ENCODE measurements around the gene JARID2. TPM values are rescaled to one million over a fixed set of nuclear protein-coding genes. Genes with fewer than 3 reads are reported as not detected.

The JARID2 gene
- total RNA-seq, 2 donors from 2014 or later, result 3.6 to 4.6 TPM

GRCh38 chr6:15513801-15514711, 268.2 kb downstream of the JARID2 start:
- 82 to 85% methylated on average over 18 to 21 of the region's 21 CpGs for WGBS, 2 donors
- H3K9me3 ChIP-seq, result no peaks in the 10 kb centered on the region
- no peak overlapping the region for H3K4me3 ChIP-seq
- peaks cover 0 to 12% of the 10 kb centered on the region in 2 donors for H3K36me3 ChIP-seq (replicated peaks in 1 of 2; ENCODE audit: insufficient read depth in 1 of 2, low read depth in 2 of 2)
- intact Hi-C loops (cut with DNase I), result no loop called here
- TF ChIP-seq POLR2A (IDR thresholded peaks at IDR 0.05), result no peak
- TF ChIP-seq CTCF (IDR thresholded peaks at IDR 0.05), result no peak
- DNase-seq (no peak), ATAC-seq (no peak)
- H3K4me1 ChIP-seq, result no peaks in the 10 kb centered on the region
- no peak overlapping the region for H3K27ac ChIP-seq
- no peaks in the 10 kb centered on the region for H3K27me3 ChIP-seq

- ATAC-seq, result no peak
- no peak for DNase-seq
- H3K36me3 ChIP-seq (replicated peaks in 1 of 2; ENCODE audit: insufficient read depth in 1 of 2, low read depth in 2 of 2), result peaks cover 0 to 12% of the 10 kb centered on the region in 2 donors
- WGBS, 2 donors, result 94 to 95% methylated on average over 6 of the region's 6 CpGs
- TF ChIP-seq POLR2A (IDR thresholded peaks at IDR 0.05) (no peak), CTCF (IDR thresholded peaks at IDR 0.05) (no peak)
- H3K4me1 ChIP-seq, result no peaks in the 10 kb centered on the region
- H3K9me3 ChIP-seq, result no peaks in the 10 kb centered on the region
- intact Hi-C loops (cut with DNase I), result no loop called here
- H3K27ac ChIP-seq, result no peak overlapping the region
- no peaks in the 10 kb centered on the region for H3K27me3 ChIP-seq
- H3K4me3 ChIP-seq, result no peak overlapping the region
Measured at GRCh38 chr6:15515226-15515625, 269.4 kb downstream of the JARID2 start.

GRCh38 chr6:15515660-15516375, 269.9 kb downstream of the JARID2 start:
- no peak for ATAC-seq
- TF ChIP-seq CTCF (IDR thresholded peaks at IDR 0.05) (no peak), POLR2A (IDR thresholded peaks at IDR 0.05) (no peak)
- no peak for DNase-seq
- Histone ChIP-seq H3K4me1 (no peaks in the 10 kb centered on the region), H3K27ac (no peak overlapping the region), H3K4me3 (no peak overlapping the region), H3K27me3 (no peaks in the 10 kb centered on the region), H3K36me3 (replicated peaks in 1 of 2; ENCODE audit: insufficient read depth in 1 of 2, low read depth in 2 of 2) (peaks cover 0 to 12% of the 10 kb centered on the region in 2 donors), H3K9me3 (no peaks in the 10 kb centered on the region)
- intact Hi-C loops (cut with DNase I), result no loop called here
- WGBS, 2 donors, result 75 to 83% methylated on average over 18 of the region's 18 CpGs

- peaks cover 1% of the 10 kb centered on the region for H3K4me1 ChIP-seq
- H3K9me3 ChIP-seq, result no peaks in the 10 kb centered on the region
- H3K36me3 ChIP-seq (replicated peaks in 1 of 2; ENCODE audit: insufficient read depth in 1 of 2, low read depth in 2 of 2), result peaks cover 0 to 12% of the 10 kb centered on the region in 2 donors
- intact Hi-C loops (cut with DNase I), result no loop called here
- TF ChIP-seq POLR2A (IDR thresholded peaks at IDR 0.05) (no peak), CTCF (IDR thresholded peaks at IDR 0.05) (no peak)
- DNase-seq (no peak), ATAC-seq (no peak)
- no peak overlapping the region for H3K27ac ChIP-seq
- H3K4me3 ChIP-seq, result no peak overlapping the region
- H3K27me3 ChIP-seq, result no peaks in the 10 kb centered on the region
- WGBS, 2 donors, result 98 to 100% methylated on average over 4 to 13 of the region's 13 CpGs
Measured at GRCh38 chr6:15516378-15516777, 270.5 kb downstream of the JARID2 start.
